HG03469 (cell line): Measurements from ENCODE around the gene PLEKHG1.

Source experiments
- ATAC-seq: cut with Tn5 transposase; IDR thresholded peaks from one replicate; pipeline ENCODE4 v1.9.1; 2021; ENCODE audit warnings: mild to moderate bottlenecking, moderate library complexity, moderate number of reproducible peaks; ENCODE audit not compliant: unreplicated experiment

PLEKHG1 gene

DNA sequence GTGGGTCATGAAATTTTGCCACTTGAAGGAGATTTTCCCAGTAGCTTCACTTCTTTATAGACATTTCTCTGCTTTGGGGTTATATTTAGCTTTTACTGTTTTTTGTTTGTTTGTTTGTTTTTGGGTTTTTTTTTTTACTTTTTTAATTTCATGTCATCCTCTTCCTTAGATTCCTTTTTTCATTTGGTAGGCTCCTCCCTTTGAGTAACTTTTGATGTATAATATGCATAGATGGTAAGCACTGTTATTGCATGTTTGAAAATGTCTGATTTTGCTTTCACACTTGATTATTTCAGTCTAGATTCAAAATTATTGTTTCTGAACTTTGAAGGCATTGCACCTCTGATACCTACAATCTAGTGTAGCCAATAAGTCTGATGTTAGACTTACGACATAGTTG, 37.6 kb downstream of the PLEKHG1 start:
- no peak for ATAC-seq

- ATAC-seq = no peak
These were observed 38.6 kb downstream of the PLEKHG1 start for GRCh38 chr6:150638267-150638666.

GRCh38 chr6:150638765-150639164, 39.1 kb downstream of the PLEKHG1 start:
- no peak for ATAC-seq

DNA sequence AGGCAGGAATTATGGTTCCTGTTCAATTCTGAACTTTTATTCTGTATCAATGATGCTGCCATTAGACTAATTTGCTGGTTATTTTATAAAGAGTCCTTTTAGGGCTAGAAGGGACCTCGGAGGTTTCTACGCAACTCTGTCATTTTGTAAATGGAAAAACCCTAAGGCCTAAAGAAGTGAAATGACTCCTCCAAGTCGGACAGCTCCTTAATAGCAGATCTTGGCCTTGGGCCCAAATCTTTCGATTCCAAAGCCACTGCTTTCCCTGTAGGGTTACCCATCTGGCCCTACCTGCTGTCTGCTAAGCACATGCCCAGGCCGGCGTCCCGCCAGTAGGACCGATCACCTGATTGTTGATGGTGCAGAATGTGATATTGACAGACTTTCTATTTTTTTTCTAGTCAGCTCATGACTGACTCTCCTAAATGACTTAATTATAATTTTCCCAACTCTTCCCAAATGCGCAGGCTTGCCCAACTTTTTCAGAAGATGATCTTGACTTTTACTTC, 40.2 kb downstream of the PLEKHG1 start:
- ATAC-seq = no peak

- ATAC-seq = no peak
These were observed 41.0 kb downstream of the PLEKHG1 start for GRCh38 chr6:150640556-150641209.

- no peak for ATAC-seq
These were observed 41.9 kb downstream of the PLEKHG1 start for GRCh38 chr6:150641398-150642139.

GRCh38 chr6:150646228-150646627, 46.5 kb downstream of the PLEKHG1 start:
- ATAC-seq = no peak

DNA sequence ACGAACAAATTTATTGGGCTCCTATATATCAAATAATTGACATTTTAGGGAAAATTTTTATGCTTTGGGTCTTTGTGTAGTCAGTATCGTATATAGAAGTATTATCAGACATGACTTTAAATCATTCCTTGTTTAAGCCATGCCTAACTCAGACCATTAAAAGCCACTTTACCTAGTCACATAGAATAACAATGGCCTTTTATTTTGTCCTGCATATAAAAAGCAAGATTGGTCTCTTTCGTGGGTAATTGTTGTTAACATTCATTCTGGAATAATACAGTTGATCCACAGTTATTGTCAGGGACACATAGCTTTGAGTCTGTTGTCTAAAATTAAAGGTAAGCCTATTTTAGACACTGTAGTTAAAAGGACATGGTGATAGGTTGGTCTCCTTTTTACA, 47.4 kb downstream of the PLEKHG1 start:
- ATAC-seq = no peak
